ENCODE measurements around the gene LRP3.

DNA sequence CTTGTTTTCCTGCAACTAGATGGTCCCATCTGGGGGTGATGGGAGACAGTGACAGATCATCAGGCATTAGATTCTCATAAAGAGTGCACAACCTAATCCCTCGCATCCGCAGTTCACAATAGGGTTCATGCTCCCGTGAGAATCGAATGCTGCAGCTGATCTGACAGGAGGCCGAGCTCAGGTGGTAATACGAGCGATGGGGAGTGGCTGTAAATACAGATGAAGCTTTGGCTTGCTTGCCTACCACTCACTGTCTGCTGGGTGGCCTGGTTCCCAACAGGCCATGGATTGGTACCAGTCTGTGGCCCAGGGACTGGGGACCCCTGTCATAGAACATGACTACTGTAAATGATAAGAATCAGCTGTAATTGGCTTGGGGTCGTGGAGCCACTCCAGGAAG lies 34.2 kb upstream of the LRP3 start:
- TF ChIP-seq, protein P1, sequence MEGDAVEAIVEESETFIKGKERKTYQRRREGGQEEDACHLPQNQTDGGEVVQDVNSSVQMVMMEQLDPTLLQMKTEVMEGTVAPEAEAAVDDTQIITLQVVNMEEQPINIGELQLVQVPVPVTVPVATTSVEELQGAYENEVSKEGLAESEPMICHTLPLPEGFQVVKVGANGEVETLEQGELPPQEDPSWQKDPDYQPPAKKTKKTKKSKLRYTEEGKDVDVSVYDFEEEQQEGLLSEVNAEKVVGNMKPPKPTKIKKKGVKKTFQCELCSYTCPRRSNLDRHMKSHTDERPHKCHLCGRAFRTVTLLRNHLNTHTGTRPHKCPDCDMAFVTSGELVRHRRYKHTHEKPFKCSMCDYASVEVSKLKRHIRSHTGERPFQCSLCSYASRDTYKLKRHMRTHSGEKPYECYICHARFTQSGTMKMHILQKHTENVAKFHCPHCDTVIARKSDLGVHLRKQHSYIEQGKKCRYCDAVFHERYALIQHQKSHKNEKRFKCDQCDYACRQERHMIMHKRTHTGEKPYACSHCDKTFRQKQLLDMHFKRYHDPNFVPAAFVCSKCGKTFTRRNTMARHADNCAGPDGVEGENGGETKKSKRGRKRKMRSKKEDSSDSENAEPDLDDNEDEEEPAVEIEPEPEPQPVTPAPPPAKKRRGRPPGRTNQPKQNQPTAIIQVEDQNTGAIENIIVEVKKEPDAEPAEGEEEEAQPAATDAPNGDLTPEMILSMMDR (conservative IDR thresholded peaks at IDR 0.05; ENCODE audit: low read depth, low read length) = no peak
- TF ChIP-seq EZH2 (IDR thresholded peaks at IDR 0.05; ENCODE audit: borderline replicate concordance, low read depth, low read length, poor library complexity, severe bottlenecking) = no peak

Data from A673 (cell line).